Smooth muscle cell (in vitro differentiated cells): ENCODE data around the gene HSDL1. TPM values are rescaled to one million over a fixed set of nuclear protein-coding genes. Genes with fewer than 3 reads are reported as not detected.

ENCODE experiments used
- DNase-seq: peaks from one replicate; lab custom pipeline; 2025; ENCODE audit not compliant: unreplicated experiment; lab: John Stamatoyannopoulos, UW
- H2AFZ ChIP-seq: fragments of 200-600 bp; sonication (generic); 2 replicates; pipeline ENCODE4 v1.6.0; 2016; ENCODE audit warnings: antibody characterized with exemption, low read depth, mild to moderate bottlenecking
- H3F3A ChIP-seq: fragments of 200-600 bp; sonication (generic); 2 replicates; pipeline ENCODE4 v1.6.0; 2017; ENCODE audit warnings: antibody characterized with exemption, low read depth
- H3K27ac ChIP-seq: fragments of 200-600 bp; sonication (generic); 2 replicates; pipeline ENCODE4 v1.5.1; 2016; ENCODE audit warnings: low read depth, mild to moderate bottlenecking
- H3K27me3 ChIP-seq: fragments of 200-600 bp; sonication (generic); 2 replicates; pipeline ENCODE4 v1.6.1; 2016; ENCODE audit warnings: low read depth, mild to moderate bottlenecking
- H3K36me3 ChIP-seq: fragments of 200-600 bp; sonication (generic); 2 replicates; pipeline ENCODE4 v1.5.1; 2016; ENCODE audit warnings: low read depth
- H3K4me1 ChIP-seq: fragments of 200-600 bp; sonication (generic); 2 replicates; pipeline ENCODE4 v1.5.1; 2016; ENCODE audit warnings: low read depth
- H3K4me2 ChIP-seq: fragments of 200-600 bp; sonication (generic); 2 replicates; pipeline ENCODE4 v1.6.0; 2016; ENCODE audit warnings: mild to moderate bottlenecking
- H3K4me3 ChIP-seq: fragments of 200-600 bp; sonication (generic); 2 replicates; pipeline ENCODE4 v1.5.1; 2016; ENCODE audit warnings: mild to moderate bottlenecking
- H3K79me2 ChIP-seq: fragments of 200-600 bp; sonication (generic); 2 replicates; pipeline ENCODE4 v1.6.0; 2016; ENCODE audit warnings: low read depth, mild to moderate bottlenecking
- H3K9ac ChIP-seq: fragments of 200-600 bp; sonication (generic); 2 replicates; pipeline ENCODE4 v1.6.0; 2016; ENCODE audit warnings: low read depth
- H3K9me3 ChIP-seq: fragments of 200-600 bp; sonication (generic); replicated peaks from 2 replicates; pipeline ENCODE4 v1.5.1; 2016; ENCODE audit warnings: low read depth
- H4K20me1 ChIP-seq: fragments of 200-600 bp; sonication (generic); 2 replicates; pipeline ENCODE4 v1.6.0; 2016; ENCODE audit warnings: low read depth
- CTCF ChIP-seq: fragments of 200-600 bp; sonication (generic); IDR thresholded peaks from 2 replicates; pipeline ENCODE4 v1.5.1; 2017; ENCODE audit warnings: borderline replicate concordance, mild to moderate bottlenecking, antibody characterized with exemption; ENCODE audit not compliant: insufficient read depth, poor library complexity, severe bottlenecking
- WGBS: methylation state at CpG from one replicate; pipeline ENCODE4 v1.1.7; 2016; ENCODE audit warnings: low lambda C conversion rate; 5-methylcytosine and 5-hydroxymethylcytosine counted together
- polyA plus RNA-seq: library from polyadenylated mRNA; unstranded; fragments of >200 nt; fragmentation: Nextera tagmentation; extraction: Ambion mirVana; gene quantifications from 2 replicates; pipeline ENCODE4 v1.2.1, GENCODE V29; 2016
- total RNA-seq: library from RNA; depleted of rRNA; stranded (reverse); fragments of >200 nt; gene quantifications from 2 replicates; pipeline ENCODE4 v1.2.3, GENCODE V29; 2014

Gene HSDL1
- total and polyA plus RNA-seq, 2 experiments from 2014 or later: 15.4 to 27.3 TPM

GRCh38 chr16:84136331-84137125, 8.4 kb downstream of the HSDL1 start:
- Histone ChIP-seq H4K20me1 (peaks cover 68% of the 10 kb centered on the region), H2AFZ (no peak overlapping the region), H3K9me3 (no peaks in the 10 kb centered on the region), H3K36me3 (no peaks in the 10 kb centered on the region), H3K4me1 (peaks cover 31% of the 10 kb centered on the region), H3F3A (peaks cover 5% of the 10 kb centered on the region), H3K9ac (no peak overlapping the region), H3K4me3 (no peak overlapping the region), H3K79me2 (peaks cover 46% of the 10 kb centered on the region), H3K27me3 (no peaks in the 10 kb centered on the region), H3K27ac (no peak overlapping the region), H3K4me2 (no peak overlapping the region)
- TF ChIP-seq CTCF: no peak
- 96% methylated on average over 11 of the region's 11 CpGs for WGBS
- DNase-seq: no peak

- H3K9me3 ChIP-seq: no peaks in the 10 kb centered on the region
- peaks cover 18% of the 10 kb centered on the region for H3K4me1 ChIP-seq
- H3K79me2 ChIP-seq: peaks cover 27% of the 10 kb centered on the region
- no peaks in the 10 kb centered on the region for H3K36me3 ChIP-seq
- H3K27ac ChIP-seq: no peak overlapping the region
- 97% methylated on average over 7 of the region's 7 CpGs for WGBS
- no peak overlapping the region for H3K4me2 ChIP-seq
- H3F3A ChIP-seq: peaks cover 5% of the 10 kb centered on the region
- no peak for TF ChIP-seq CTCF
- H4K20me1 ChIP-seq: peaks cover 38% of the 10 kb centered on the region
- H3K9ac ChIP-seq: no peak overlapping the region
- no peak for DNase-seq
- H3K4me3 ChIP-seq: no peak overlapping the region
- no peaks in the 10 kb centered on the region for H3K27me3 ChIP-seq
- no peak overlapping the region for H2AFZ ChIP-seq
Measured at GRCh38 chr16:84132527-84133285, 12.3 kb downstream of the HSDL1 start.

GRCh38 chr16:84131117-84131516, 13.9 kb downstream of the HSDL1 start:
- Histone ChIP-seq H3K4me2 (no peak overlapping the region), H4K20me1 (peaks cover 22% of the 10 kb centered on the region), H3K4me1 (peaks cover 13% of the 10 kb centered on the region), H3K4me3 (no peak overlapping the region), H2AFZ (no peak overlapping the region), H3F3A (no peaks in the 10 kb centered on the region), H3K9me3 (no peaks in the 10 kb centered on the region), H3K79me2 (peaks cover 11% of the 10 kb centered on the region), H3K9ac (no peak overlapping the region), H3K36me3 (no peaks in the 10 kb centered on the region), H3K27ac (no peak overlapping the region), H3K27me3 (no peaks in the 10 kb centered on the region)
- WGBS: 87% methylated on average over 5 of the region's 5 CpGs
- no peak for TF ChIP-seq CTCF
- DNase-seq: no peak
